Epithelial cell of proximal tubule (primary cell): ENCODE data around the gene SNX30. TPM values are rescaled to one million over a fixed set of nuclear protein-coding genes. Genes with fewer than 3 reads are reported as not detected.

ENCODE experiments used
- DNase-seq: peaks from one replicate; pipeline ENCODE4 v3.0.0-alpha.2; 2011; ENCODE audit warnings: low read depth
- H3K4me3 ChIP-seq: 2 replicates; pipeline ENCODE4 v1.5.1; 2011; ENCODE audit warnings: low read depth, mild to moderate bottlenecking, low read length
- CTCF ChIP-seq: conservative IDR thresholded peaks from 2 replicates; pipeline ENCODE4 v1.5.1; 2012; ENCODE audit warnings: low read depth, mild to moderate bottlenecking, low read length
- total RNA-seq: library from RNA; depleted of rRNA; stranded (reverse); fragments of >200 nt; gene quantifications from 2 replicates; pipeline ENCODE4 v1.2.3, GENCODE V29; 2015

SNX30 gene
- total RNA-seq, 1 donor from 2014 or later: 6.9 TPM

- no peak overlapping the region for H3K4me3 ChIP-seq
- peak; percentile 64 for DNase-seq
- TF ChIP-seq CTCF: no peak
Measured at GRCh38 chr9:112789473-112789872, 38.9 kb downstream of the SNX30 start.

GRCh38 chr9:112789891-112790774, 39.6 kb downstream of the SNX30 start:
- DNase-seq: peak; percentile 73
- peak overlapping the region; percentile 2 for H3K4me3 ChIP-seq

GRCh38 chr9:112792670-112793069, 42.1 kb downstream of the SNX30 start:
- H3K4me3 ChIP-seq: no peak overlapping the region
- TF ChIP-seq CTCF: no peak
- DNase-seq: no peak

More at GRCh38 chr9:112789891-112790774, 39.6 kb downstream of the SNX30 start:
- TF ChIP-seq CTCF: no peak

- H3K4me3 ChIP-seq: no peak overlapping the region
- TF ChIP-seq CTCF: peak; percentile 95
- no peak for DNase-seq
Measured at GRCh38 chr9:112793213-112793810, 42.8 kb downstream of the SNX30 start.

GRCh38 chr9:112794731-112795130, 44.2 kb downstream of the SNX30 start:
- no peak for TF ChIP-seq CTCF
- H3K4me3 ChIP-seq: no peak overlapping the region
- DNase-seq: no peak

GRCh38 chr9:112795921-112796320, 45.4 kb downstream of the SNX30 start:
- H3K4me3 ChIP-seq: no peak overlapping the region
- DNase-seq: no peak
- TF ChIP-seq CTCF: no peak

- TF ChIP-seq CTCF: no peak
- no peak for DNase-seq
Measured at GRCh38 chr9:112796485-112796884, 45.9 kb downstream of the SNX30 start.

More at GRCh38 chr9:112796485-112796884, 45.9 kb downstream of the SNX30 start:
- H3K4me3 ChIP-seq: no peak overlapping the region
